H9 (cell line): ENCODE results near the gene CDC14A. TPM values are rescaled to one million over a fixed set of nuclear protein-coding genes. Genes with fewer than 3 reads are reported as not detected.

Experiments used
- DNase-seq: peaks from one replicate; pipeline ENCODE4 v3.0.0-alpha.2; 2017
- H2AFZ ChIP-seq: one replicate; pipeline ENCODE4 v1.6.1; 2013; ENCODE audit warnings: mild to moderate bottlenecking, low read length, control low read depth, moderate library complexity
- H2AK5ac ChIP-seq: 2 replicates; pipeline ENCODE4 v1.6.1; 2013; ENCODE audit warnings: low read length, control low read depth, mixed read lengths; ENCODE audit not compliant: insufficient read length
- H2BK120ac ChIP-seq: one replicate; pipeline ENCODE4 v1.6.1; 2013; ENCODE audit warnings: low read depth, mild to moderate bottlenecking, low read length, control low read depth, inconsistent platforms; ENCODE audit not compliant: poor library complexity, severe bottlenecking
- H2BK12ac ChIP-seq: 2 replicates; pipeline ENCODE4 v1.6.1; 2013; ENCODE audit warnings: low read length, control low read depth, mixed read lengths, low read depth; ENCODE audit not compliant: insufficient read length
- H2BK15ac ChIP-seq: 2 replicates; pipeline ENCODE4 v1.6.1; 2013; ENCODE audit warnings: low read depth, low read length, control low read depth
- H2BK20ac ChIP-seq: one replicate; pipeline ENCODE4 v1.6.1; 2013; ENCODE audit warnings: low read depth, mild to moderate bottlenecking, low read length, control low read depth, inconsistent platforms; ENCODE audit not compliant: poor library complexity, severe bottlenecking
- H2BK5ac ChIP-seq: 2 replicates; pipeline ENCODE4 v1.6.1; 2013; ENCODE audit warnings: low read length, control low read depth, mixed read lengths; ENCODE audit not compliant: insufficient read length
- H3K14ac ChIP-seq: 2 replicates; pipeline ENCODE4 v1.6.1; 2013; ENCODE audit warnings: low read length, control low read depth; ENCODE audit not compliant: insufficient read depth
- H3K18ac ChIP-seq: 2 replicates; pipeline ENCODE4 v1.6.1; 2013; ENCODE audit warnings: low read depth, mild to moderate bottlenecking, mixed read lengths, low read length, control low read depth; ENCODE audit not compliant: insufficient read length
- H3K23ac ChIP-seq: 2 replicates; pipeline ENCODE4 v1.6.1; 2013; ENCODE audit warnings: low read length, control low read depth, mixed read lengths, low read depth; ENCODE audit not compliant: insufficient read length
- H3K23me2 ChIP-seq: 2 replicates; pipeline ENCODE4 v1.6.1; 2013; ENCODE audit warnings: low read depth, mild to moderate bottlenecking, mixed read lengths, low read length, control low read depth; ENCODE audit not compliant: insufficient read length, poor library complexity, severe bottlenecking
- H3K27ac ChIP-seq: 2 replicates; pipeline ENCODE4 v1.5.1; 2013; ENCODE audit warnings: low read length, control low read depth, mixed read lengths, low read depth; ENCODE audit not compliant: insufficient read length
- H3K27me3 ChIP-seq: 2 replicates; pipeline ENCODE4 v1.6.1; 2013; ENCODE audit warnings: low read length, control low read depth, inconsistent platforms; ENCODE audit not compliant: insufficient read depth
- H3K4ac ChIP-seq: 2 replicates; pipeline ENCODE4 v1.6.1; 2013; ENCODE audit warnings: low read depth, mild to moderate bottlenecking, control low read depth, inconsistent platforms, low read length, moderate library complexity
- H3K4me1 ChIP-seq: 2 replicates; pipeline ENCODE4 v1.6.1; 2013; ENCODE audit warnings: low read length, control low read depth, inconsistent platforms; ENCODE audit not compliant: insufficient read depth
- H3K4me2 ChIP-seq: 2 replicates; pipeline ENCODE4 v1.6.1; 2013; ENCODE audit warnings: low read length, control low read depth, mixed read lengths; ENCODE audit not compliant: insufficient read length, insufficient read depth
- H3K56ac ChIP-seq: 2 replicates; pipeline ENCODE4 v1.6.1; 2013; ENCODE audit warnings: low read depth, mild to moderate bottlenecking, mixed read lengths, low read length, control low read depth; ENCODE audit not compliant: insufficient read length
- H3K79me1 ChIP-seq: 2 replicates; pipeline ENCODE4 v1.6.1; 2013; ENCODE audit warnings: low read depth, mild to moderate bottlenecking, moderate library complexity, low read length, control low read depth, inconsistent platforms; ENCODE audit not compliant: insufficient read depth, poor library complexity, severe bottlenecking
- H3K79me2 ChIP-seq: 2 replicates; pipeline ENCODE4 v1.6.1; 2013; ENCODE audit warnings: low read length, control low read depth, inconsistent platforms; ENCODE audit not compliant: insufficient read depth
- H3K9ac ChIP-seq: 2 replicates; pipeline ENCODE4 v1.6.1; 2013; ENCODE audit warnings: low read length, control low read depth, mixed read lengths; ENCODE audit not compliant: insufficient read length; ENCODE audit errors: extremely low read depth
- H3K9me3 ChIP-seq: one replicate; pipeline ENCODE4 v1.6.1; 2013; ENCODE audit warnings: low read depth, low read length, inconsistent platforms; ENCODE audit not compliant: control insufficient read depth
- H3T11ph ChIP-seq: one replicate; pipeline ENCODE4 v1.6.1; 2013; ENCODE audit warnings: mild to moderate bottlenecking, low read length, control low read depth, inconsistent platforms
- H4K20me1 ChIP-seq: one replicate; pipeline ENCODE4 v1.6.1; 2013; ENCODE audit not compliant: control insufficient read depth, insufficient read length, insufficient read depth
- H4K5ac ChIP-seq: 2 replicates; pipeline ENCODE4 v1.6.1; 2013; ENCODE audit warnings: low read depth, mild to moderate bottlenecking, mixed read lengths, low read length, control low read depth; ENCODE audit not compliant: insufficient read length
- H4K8ac ChIP-seq: replicated peaks from 2 replicates; pipeline ENCODE4 v1.6.1; 2013; ENCODE audit warnings: low read length, control low read depth, mixed read lengths, low read depth; ENCODE audit not compliant: insufficient read length
- H4K91ac ChIP-seq: 2 replicates; pipeline ENCODE4 v1.6.1; 2013; ENCODE audit warnings: low read depth, mild to moderate bottlenecking, moderate library complexity, mixed read lengths, low read length, control low read depth; ENCODE audit not compliant: insufficient read length
- H3K27ac Mint-ChIP-seq, 3 experiments: 2 replicates in 2 of 3; 3 replicates in 1 of 3; pipeline ENCODE4 v1.8.0; 2020 to 2021; ENCODE audit warnings: mixed read lengths in 3 of 3, mild to moderate bottlenecking in 1 of 3, moderate library complexity in 1 of 3
- H3K27me3 Mint-ChIP-seq: 2 replicates; pipeline ENCODE4 v1.8.0; 2021; ENCODE audit warnings: low read depth, mild to moderate bottlenecking, moderate library complexity, mixed read lengths
- H3K36me3 Mint-ChIP-seq, 3 experiments: 2 replicates in 2 of 3; 3 replicates in 1 of 3; pipeline ENCODE4 v1.8.0; 2020 to 2021; ENCODE audit warnings: low read depth in 3 of 3, mixed read lengths in 3 of 3; ENCODE audit not compliant: insufficient read depth in 1 of 3
- H3K4me1 Mint-ChIP-seq, 2 experiments: 2 replicates each; pipeline ENCODE4 v1.8.0; 2020; ENCODE audit warnings: mixed read lengths in 2 of 2
- H3K4me3 Mint-ChIP-seq, 2 experiments: 2 replicates in 1 of 2; 3 replicates in 1 of 2; pipeline ENCODE4 v1.8.0; 2020 to 2021; ENCODE audit warnings: mild to moderate bottlenecking in 2 of 2, mixed read lengths in 2 of 2, moderate library complexity in 1 of 2
- H3K9me3 Mint-ChIP-seq, 2 experiments: 2 replicates in 1 of 2; 3 replicates in 1 of 2; pipeline ENCODE4 v1.8.0; 2020; ENCODE audit warnings: mild to moderate bottlenecking in 2 of 2, mixed read lengths in 2 of 2, moderate library complexity in 1 of 2
- WGBS: extraction: QIAGEN DNeasy Blood & Tissue Kit; methylation state at CpG from one replicate; pipeline ENCODE4 v1.1.7; 2013; ENCODE audit warnings: missing lambda C conversion rate, low lambda C conversion rate, mixed read lengths; ENCODE audit not compliant: insufficient read length; ENCODE audit errors: extremely low coverage; 5-methylcytosine and 5-hydroxymethylcytosine counted together
- total RNA-seq: library from RNA; stranded (reverse); gene quantifications from 2 replicates; pipeline ENCODE4 v1.2.1, GENCODE V29; 2021
- TF ChIP-seq, protein P1 (sequence below): fragments of 200-600 bp; sonication (generic); conservative IDR thresholded peaks from 3 replicates; pipeline ENCODE4 v1.8.0; 2021; ENCODE audit warnings: antibody characterized with exemption, mild to moderate bottlenecking

The CDC14A gene
- total RNA-seq, 1 experiment from 2014 or later, result 8.9 TPM

DNA sequence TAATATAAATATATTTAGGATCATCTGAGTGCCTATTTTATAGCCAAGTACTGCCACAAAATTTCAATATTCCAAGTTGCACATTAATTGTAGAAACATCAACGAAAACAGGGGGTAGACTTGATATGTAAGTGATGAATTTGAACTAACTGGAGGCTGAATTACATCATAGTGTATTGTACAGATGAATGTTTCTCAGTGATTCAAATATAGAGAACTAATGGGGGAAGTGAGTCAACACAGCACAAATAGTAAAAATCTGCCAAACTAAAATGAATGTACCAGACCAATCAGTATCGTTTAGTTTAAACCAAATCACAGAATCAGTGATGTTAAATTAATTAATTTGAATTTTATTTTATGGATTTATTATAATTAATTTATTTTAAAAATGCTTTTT is 43.5 kb upstream of the CDC14A start:
- H2BK12ac ChIP-seq, result no peak overlapping the region
- no peaks in the 10 kb centered on the region for H3K79me1 ChIP-seq
- no peak overlapping the region for H2AK5ac ChIP-seq
- no peak overlapping the region for H4K91ac ChIP-seq
- H3K27me3 ChIP-seq, result no peaks in the 10 kb centered on the region
- peaks cover 5% of the 10 kb centered on the region; the same call in 1 of the 2 replicates for H3K4me1 ChIP-seq
- H3K27ac Mint-ChIP-seq, result no peak overlapping the region
- no peak overlapping the region for H3K4ac ChIP-seq
- no peak overlapping the region for H2BK15ac ChIP-seq
- no peak overlapping the region for H3K56ac ChIP-seq
- H3K36me3 Mint-ChIP-seq, result no peaks in the 10 kb centered on the region; a peak in 1 of 7 replicates
- no peaks in the 10 kb centered on the region for H3K23me2 ChIP-seq
- H2BK20ac ChIP-seq, result no peak overlapping the region
- H2BK5ac ChIP-seq, result no peak overlapping the region
- H3K27me3 Mint-ChIP-seq, result no peaks in the 10 kb centered on the region
- H3K9me3 Mint-ChIP-seq, result no peaks in the 10 kb centered on the region; a peak in 1 of 5 replicates
- H3K14ac ChIP-seq, result no peak overlapping the region
- H3K9ac ChIP-seq, result no peak overlapping the region
- H3K79me2 ChIP-seq, result no peaks in the 10 kb centered on the region
- no peak for DNase-seq
- H3K23ac ChIP-seq, result no peak overlapping the region
- no peak overlapping the region for H2AFZ ChIP-seq
- no peak overlapping the region for H4K5ac ChIP-seq
- H3K9me3 ChIP-seq, result no peaks in the 10 kb centered on the region
- peaks cover 19 to 21% of the 10 kb centered on the region in 2 experiments for H3K4me1 Mint-ChIP-seq
- H3K4me3 Mint-ChIP-seq, result no peak overlapping the region
- no peak overlapping the region for H3K27ac ChIP-seq
- H3K4me2 ChIP-seq, result no peak overlapping the region
- no peak overlapping the region for H2BK120ac ChIP-seq
- H4K20me1 ChIP-seq, result no peaks in the 10 kb centered on the region
- no peak overlapping the region for H4K8ac ChIP-seq
- H3K18ac ChIP-seq, result no peak overlapping the region
- TF ChIP-seq, protein P1, sequence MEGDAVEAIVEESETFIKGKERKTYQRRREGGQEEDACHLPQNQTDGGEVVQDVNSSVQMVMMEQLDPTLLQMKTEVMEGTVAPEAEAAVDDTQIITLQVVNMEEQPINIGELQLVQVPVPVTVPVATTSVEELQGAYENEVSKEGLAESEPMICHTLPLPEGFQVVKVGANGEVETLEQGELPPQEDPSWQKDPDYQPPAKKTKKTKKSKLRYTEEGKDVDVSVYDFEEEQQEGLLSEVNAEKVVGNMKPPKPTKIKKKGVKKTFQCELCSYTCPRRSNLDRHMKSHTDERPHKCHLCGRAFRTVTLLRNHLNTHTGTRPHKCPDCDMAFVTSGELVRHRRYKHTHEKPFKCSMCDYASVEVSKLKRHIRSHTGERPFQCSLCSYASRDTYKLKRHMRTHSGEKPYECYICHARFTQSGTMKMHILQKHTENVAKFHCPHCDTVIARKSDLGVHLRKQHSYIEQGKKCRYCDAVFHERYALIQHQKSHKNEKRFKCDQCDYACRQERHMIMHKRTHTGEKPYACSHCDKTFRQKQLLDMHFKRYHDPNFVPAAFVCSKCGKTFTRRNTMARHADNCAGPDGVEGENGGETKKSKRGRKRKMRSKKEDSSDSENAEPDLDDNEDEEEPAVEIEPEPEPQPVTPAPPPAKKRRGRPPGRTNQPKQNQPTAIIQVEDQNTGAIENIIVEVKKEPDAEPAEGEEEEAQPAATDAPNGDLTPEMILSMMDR, result no peak
- H3T11ph ChIP-seq, result no peak overlapping the region
- WGBS, result no CpG with 5 or more reads among the region's 2 CpGs
